MM.1S (cell line): Measurements from ENCODE around the gene NAT9.

Experiments
- EZH2 ChIP-seq: fragments of 300-600 bp; sonication (generic); optimal IDR thresholded peaks from 2 replicates; pipeline ENCODE3; 2017; ENCODE audit warnings: low read depth, mild to moderate bottlenecking, antibody characterized with exemption, low read length, mixed read lengths
- EZH2phosphoT487 ChIP-seq: fragments of 300-600 bp; sonication (generic); IDR thresholded peaks from 2 replicates; pipeline ENCODE4 v1.6.1; 2018; ENCODE audit warnings: antibody characterized with exemption, low read length
- TF ChIP-seq, protein P1 (sequence below): fragments of 300-600 bp; sonication (generic); IDR thresholded peaks from 2 replicates; pipeline ENCODE4 v1.5.1; 2016; ENCODE audit warnings: antibody characterized with exemption, low read length, mixed read lengths

DNA sequence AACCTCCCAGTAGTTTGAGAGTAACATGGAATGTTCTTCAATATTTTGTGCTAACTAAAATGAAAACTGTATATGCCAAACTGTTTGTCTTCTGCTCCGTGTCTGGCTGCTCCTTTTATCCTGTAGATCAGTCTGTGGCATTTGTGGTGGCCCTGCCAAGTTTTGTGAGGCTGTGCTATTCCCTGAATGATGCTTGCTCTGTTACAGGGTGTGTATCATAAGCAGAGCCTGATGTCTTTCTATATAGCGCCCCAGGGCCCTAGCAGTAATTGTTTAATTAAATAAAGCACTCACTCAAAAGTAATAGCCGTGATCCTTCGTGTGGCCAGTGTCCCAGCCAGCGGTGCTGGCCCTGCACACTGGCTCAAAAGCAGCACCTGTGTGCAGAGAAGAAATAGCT, 27.8 kb upstream of the NAT9 start:
- TF ChIP-seq, protein P1, sequence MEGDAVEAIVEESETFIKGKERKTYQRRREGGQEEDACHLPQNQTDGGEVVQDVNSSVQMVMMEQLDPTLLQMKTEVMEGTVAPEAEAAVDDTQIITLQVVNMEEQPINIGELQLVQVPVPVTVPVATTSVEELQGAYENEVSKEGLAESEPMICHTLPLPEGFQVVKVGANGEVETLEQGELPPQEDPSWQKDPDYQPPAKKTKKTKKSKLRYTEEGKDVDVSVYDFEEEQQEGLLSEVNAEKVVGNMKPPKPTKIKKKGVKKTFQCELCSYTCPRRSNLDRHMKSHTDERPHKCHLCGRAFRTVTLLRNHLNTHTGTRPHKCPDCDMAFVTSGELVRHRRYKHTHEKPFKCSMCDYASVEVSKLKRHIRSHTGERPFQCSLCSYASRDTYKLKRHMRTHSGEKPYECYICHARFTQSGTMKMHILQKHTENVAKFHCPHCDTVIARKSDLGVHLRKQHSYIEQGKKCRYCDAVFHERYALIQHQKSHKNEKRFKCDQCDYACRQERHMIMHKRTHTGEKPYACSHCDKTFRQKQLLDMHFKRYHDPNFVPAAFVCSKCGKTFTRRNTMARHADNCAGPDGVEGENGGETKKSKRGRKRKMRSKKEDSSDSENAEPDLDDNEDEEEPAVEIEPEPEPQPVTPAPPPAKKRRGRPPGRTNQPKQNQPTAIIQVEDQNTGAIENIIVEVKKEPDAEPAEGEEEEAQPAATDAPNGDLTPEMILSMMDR = no peak
- TF ChIP-seq EZH2phosphoT487 (no peak), EZH2 (no peak)
